ENCODE results near the gene NDUFV1.
"Not testable (repeated sequence)": the region's sequence is repeated elsewhere in the genome, so short reads cannot be mapped to it uniquely, and the experiment has no call there.

The NDUFV1 gene

GRCh38 chr11:67586568-67587250 is 20.0 kb upstream of the NDUFV1 start:
- no peak for DNase-seq (ENCODE audit: low spot score)

- DNase-seq (ENCODE audit: low spot score) = no peak
These were observed 18.6 kb upstream of the NDUFV1 start for GRCh38 chr11:67588136-67588503.

DNA sequence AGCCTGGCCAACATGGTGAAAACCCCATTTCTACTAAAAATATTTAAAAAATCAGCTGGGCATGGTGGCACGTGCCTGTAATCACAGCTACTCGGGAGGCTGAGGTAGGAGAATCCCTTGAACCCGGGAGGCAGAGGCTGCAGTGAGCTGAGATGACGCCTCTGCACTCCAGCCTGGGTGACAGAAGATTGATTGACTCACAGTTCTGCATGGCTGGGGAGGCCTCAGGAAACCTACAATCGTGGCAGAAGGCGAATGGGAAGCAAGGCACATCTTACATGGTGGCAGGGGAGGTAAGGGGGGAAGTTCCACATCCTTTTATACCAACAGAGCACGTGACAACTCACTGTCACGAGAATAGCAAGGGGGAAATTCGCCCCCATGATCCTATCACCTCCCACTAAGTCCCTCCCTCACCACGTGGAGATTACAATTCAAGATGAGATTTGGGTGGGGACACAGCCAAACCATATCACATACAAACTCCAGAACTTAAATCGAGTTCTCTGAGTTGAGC is 17.8 kb upstream of the NDUFV1 start:
- not testable (repeated sequence) for DNase-seq (ENCODE audit: low spot score)

DNA sequence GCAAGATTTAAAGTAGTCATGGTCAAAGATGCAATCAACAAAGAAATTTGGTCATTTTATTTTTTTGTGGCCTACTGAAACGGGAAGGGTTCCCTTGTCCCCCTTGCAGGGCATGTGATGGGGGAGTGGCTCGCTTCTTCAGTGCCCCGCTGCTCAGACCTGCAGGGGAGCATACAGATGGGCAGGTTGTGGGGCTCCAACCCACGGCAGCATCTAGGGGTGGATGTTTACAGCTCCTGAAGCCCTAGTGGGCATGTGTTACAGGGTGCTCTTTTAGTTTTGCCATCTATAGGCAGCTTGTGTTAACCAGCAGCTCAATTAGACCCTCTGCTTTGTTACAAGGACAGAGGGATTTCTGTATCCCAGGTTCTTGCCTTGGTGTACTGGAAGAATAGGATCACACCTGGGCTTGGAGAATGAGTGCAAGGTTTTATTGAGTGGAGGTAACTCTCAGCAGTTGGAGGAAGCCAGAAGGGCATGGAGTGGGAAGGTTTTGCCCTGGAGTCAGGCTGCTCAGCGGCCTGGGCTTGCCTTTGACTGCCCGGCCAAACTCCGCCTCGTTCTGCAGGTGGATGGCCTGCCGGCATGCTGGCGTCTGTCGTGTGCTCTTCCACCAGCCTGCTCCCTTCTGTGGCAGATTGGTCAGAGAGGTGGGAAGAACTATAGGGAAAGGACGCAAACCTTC is 13.7 kb upstream of the NDUFV1 start:
- no peak for DNase-seq (ENCODE audit: low spot score)

DNA sequence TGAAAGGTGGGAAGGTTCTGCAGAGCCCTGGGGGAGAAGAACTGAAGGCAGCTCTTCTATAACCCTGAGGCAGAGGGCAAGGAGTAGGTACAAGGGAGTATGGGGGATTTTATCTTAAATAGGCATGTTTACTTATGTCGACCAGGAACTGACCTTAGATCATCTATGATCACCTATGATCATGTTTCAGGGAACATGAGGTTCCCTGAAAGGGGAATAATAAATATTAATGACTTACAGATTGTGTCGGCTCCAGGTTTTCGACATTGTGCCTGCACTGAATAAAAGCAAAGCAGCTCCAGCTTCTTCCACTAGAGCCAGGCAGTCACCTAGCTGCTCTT is 13.2 kb upstream of the NDUFV1 start:
- DNase-seq (ENCODE audit: low spot score) = no peak

- DNase-seq (ENCODE audit: low spot score) = no peak
These were observed 12.3 kb upstream of the NDUFV1 start for GRCh38 chr11:67594480-67594879.

- no peak for DNase-seq (ENCODE audit: low spot score)
These were observed 9.9 kb upstream of the NDUFV1 start for GRCh38 chr11:67596753-67597300.

DNA sequence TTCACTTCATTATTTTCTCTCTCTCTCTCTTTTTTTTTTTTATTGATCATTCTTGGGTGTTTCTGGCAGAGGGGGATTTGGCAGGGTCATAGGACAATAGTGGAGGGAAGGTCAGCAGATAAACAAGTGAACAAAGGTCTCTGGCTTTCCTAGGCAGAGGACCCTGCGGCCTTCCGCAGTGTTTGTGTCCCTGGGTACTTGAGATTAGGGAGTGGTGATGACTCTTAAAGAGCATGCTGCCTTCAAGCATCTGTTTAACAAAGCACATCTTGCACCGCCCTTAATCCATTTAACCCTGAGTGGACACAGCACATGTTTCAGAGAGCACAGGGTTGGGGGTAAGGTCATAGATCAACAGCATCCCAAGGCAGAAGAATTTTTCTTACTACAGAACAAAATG is 9.3 kb upstream of the NDUFV1 start:
- not testable (repeated sequence) for DNase-seq (ENCODE audit: low spot score)

GRCh38 chr11:67597963-67598362 is 8.8 kb upstream of the NDUFV1 start:
- not testable (repeated sequence) for DNase-seq (ENCODE audit: low spot score)

- no peak for DNase-seq (ENCODE audit: low spot score)
These were observed 7.6 kb upstream of the NDUFV1 start for GRCh38 chr11:67599149-67599548.

GRCh38 chr11:67600324-67601029 is 6.3 kb upstream of the NDUFV1 start:
- DNase-seq (ENCODE audit: low spot score) = no peak

- no peak for DNase-seq (ENCODE audit: low spot score)
These were observed 5.6 kb upstream of the NDUFV1 start for GRCh38 chr11:67601098-67601497.

- DNase-seq (ENCODE audit: low spot score) = not testable (repeated sequence)
These were observed 2.6 kb upstream of the NDUFV1 start for GRCh38 chr11:67604119-67604518.

- no peak for DNase-seq (ENCODE audit: low spot score)
These were observed 1.9 kb upstream of the NDUFV1 start for GRCh38 chr11:67604815-67605214.

GRCh38 chr11:67605231-67606011 is 1.3 kb upstream of the NDUFV1 start:
- DNase-seq (ENCODE audit: low spot score) = no peak

DNA sequence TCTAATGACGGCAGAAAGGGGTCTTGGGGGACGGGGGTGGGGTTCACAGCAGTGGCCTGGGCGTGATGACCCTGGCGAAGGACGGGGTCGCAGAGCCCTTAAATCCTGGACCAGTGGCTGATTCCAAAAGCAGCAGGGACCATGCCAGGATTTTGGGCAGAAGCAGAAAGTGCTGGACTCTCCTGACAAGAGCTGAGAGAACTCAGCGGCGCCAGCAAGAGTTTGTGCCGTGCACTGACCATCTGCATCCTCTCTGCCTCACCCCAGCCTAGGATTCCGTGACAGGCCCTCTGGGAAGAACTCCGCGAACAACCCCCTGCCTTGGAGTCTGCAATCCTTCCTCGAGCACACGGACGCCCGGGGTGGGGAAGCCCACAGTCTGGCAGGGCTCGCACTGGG is 644 bp upstream of the NDUFV1 start:
- no peak for DNase-seq (ENCODE audit: low spot score)

GRCh38 chr11:67607507-67607906 is 771 bp downstream of the NDUFV1 start:
- no peak for DNase-seq (ENCODE audit: low spot score)

- DNase-seq (ENCODE audit: low spot score) = no peak
These were observed 1.8 kb downstream of the NDUFV1 start for GRCh38 chr11:67608486-67608885.

- DNase-seq (ENCODE audit: low spot score) = no peak
These were observed 2.6 kb downstream of the NDUFV1 start for GRCh38 chr11:67609316-67609715.

DNA sequence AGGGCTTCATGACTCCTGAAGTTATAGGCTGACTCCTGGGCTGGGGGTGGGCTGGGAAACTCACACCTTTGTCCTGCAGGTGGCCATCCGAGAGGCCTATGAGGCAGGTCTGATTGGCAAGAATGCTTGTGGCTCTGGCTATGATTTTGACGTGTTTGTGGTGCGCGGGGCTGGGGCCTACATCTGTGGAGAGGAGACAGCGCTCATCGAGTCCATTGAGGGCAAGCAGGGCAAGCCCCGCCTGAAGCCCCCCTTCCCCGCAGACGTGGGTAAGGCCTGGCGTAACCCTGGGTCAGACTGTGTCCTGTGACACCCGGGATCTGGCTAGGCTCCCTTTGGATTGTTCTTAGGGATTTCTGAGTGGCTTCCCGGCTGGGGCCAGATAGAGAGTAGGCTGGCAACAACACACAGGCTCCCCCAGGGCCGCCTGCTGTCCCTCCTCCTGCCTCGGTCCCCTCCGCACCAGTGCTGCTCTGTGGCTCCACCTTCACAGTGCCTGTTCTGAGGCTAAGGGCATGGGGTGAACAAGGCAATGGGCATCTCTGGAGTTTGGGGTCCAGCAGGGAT is 3.6 kb downstream of the NDUFV1 start:
- no peak for DNase-seq (ENCODE audit: low spot score)

- DNase-seq (ENCODE audit: low spot score) = no peak
These were observed 4.4 kb downstream of the NDUFV1 start for GRCh38 chr11:67611165-67611564.
